HG03196 (cell line): ENCODE results near the gene SLC15A3.

Experiments
- ATAC-seq: cut with Tn5 transposase; IDR thresholded peaks from one replicate; pipeline ENCODE4 v1.9.1; 2021; ENCODE audit not compliant: unreplicated experiment

SLC15A3 gene

GRCh38 chr11:60946601-60947264 lies 5.2 kb downstream of the SLC15A3 start:
- no peak for ATAC-seq

- ATAC-seq, result no peak
Observed at GRCh38 chr11:60945295-60945667, 6.7 kb downstream of the SLC15A3 start.

- ATAC-seq, result no peak
Observed at GRCh38 chr11:60944490-60945294, 7.3 kb downstream of the SLC15A3 start.

GRCh38 chr11:60942970-60943565 lies 8.9 kb downstream of the SLC15A3 start:
- ATAC-seq, result no peak

- no peak for ATAC-seq
Observed at GRCh38 chr11:60942219-60942618, 9.8 kb downstream of the SLC15A3 start.

- ATAC-seq, result no peak
Observed at GRCh38 chr11:60941371-60942119, 10.4 kb downstream of the SLC15A3 start.

GRCh38 chr11:60939855-60940254 lies 12.1 kb downstream of the SLC15A3 start:
- ATAC-seq, result no peak

- no peak for ATAC-seq
Observed at GRCh38 chr11:60939301-60939700, 12.7 kb downstream of the SLC15A3 start.

- ATAC-seq, result no peak
Observed at GRCh38 chr11:60938500-60938899, 13.5 kb downstream of the SLC15A3 start.

GRCh38 chr11:60937811-60938210 lies 14.2 kb downstream of the SLC15A3 start:
- ATAC-seq, result no peak

- no peak for ATAC-seq
Observed at GRCh38 chr11:60937144-60937527, 14.8 kb downstream of the SLC15A3 start.

- ATAC-seq, result no peak
Observed at GRCh38 chr11:60936467-60937143, 15.4 kb downstream of the SLC15A3 start.

GRCh38 chr11:60935676-60936442 lies 16.1 kb downstream of the SLC15A3 start:
- no peak for ATAC-seq

- no peak for ATAC-seq
Observed at GRCh38 chr11:60934790-60935605, 17.0 kb downstream of the SLC15A3 start.

- ATAC-seq, result no peak
Observed at GRCh38 chr11:60934124-60934789, 17.7 kb downstream of the SLC15A3 start.

GRCh38 chr11:60933416-60934123 lies 18.4 kb downstream of the SLC15A3 start:
- ATAC-seq, result no peak

- ATAC-seq, result no peak
Observed at GRCh38 chr11:60932605-60933356, 19.2 kb downstream of the SLC15A3 start.
